OCI-LY3 (cell line): ENCODE data around the gene CDKN2A.

ENCODE experiments used
- EZH2phosphoT487 ChIP-seq: fragments of 200-600 bp; shearing (Covaris generic); IDR thresholded peaks from 2 replicates; pipeline ENCODE4 v1.6.1; 2018; ENCODE audit warnings: antibody characterized with exemption, mixed run types, low read depth
- TF ChIP-seq, protein P1 (sequence below): fragments of 200-600, 300-600 bp; sonication (generic); IDR thresholded peaks from 2 replicates; pipeline ENCODE4 v1.5.1; 2014; ENCODE audit warnings: antibody characterized with exemption, low read length, low read depth

DNA sequence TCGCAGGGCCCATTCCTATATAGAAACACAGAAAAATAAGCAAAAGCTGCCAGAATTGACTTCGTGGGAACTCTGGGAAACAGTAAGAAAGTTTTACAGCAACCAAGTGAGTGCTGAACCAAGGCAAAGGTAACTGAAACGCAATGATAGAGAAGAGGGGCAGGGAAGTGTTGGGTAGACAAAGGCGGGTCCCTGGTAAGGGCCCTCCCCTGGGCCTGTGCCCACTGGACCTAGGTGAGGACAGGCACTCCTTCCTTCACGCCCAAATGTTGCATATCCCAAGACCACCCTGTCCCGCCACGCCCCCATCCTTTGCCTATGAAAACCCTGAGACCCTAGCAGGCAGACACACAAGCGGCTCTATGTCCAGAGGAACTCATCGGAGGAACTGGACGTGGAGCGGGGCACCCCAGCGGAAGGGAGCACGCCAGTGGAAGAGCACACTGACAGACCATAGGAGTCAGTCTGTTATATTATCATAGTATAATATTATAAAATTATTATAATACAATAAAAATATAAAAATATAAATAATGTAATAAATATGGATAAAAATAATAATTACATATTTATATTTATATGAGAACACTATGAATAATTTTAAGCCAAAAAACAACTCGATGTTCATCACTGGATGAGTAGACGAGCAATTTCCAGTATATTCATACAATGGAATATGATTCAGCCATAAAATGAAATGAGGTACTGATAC lies 27.9 kb downstream of the CDKN2A start:
- TF ChIP-seq, protein P1, sequence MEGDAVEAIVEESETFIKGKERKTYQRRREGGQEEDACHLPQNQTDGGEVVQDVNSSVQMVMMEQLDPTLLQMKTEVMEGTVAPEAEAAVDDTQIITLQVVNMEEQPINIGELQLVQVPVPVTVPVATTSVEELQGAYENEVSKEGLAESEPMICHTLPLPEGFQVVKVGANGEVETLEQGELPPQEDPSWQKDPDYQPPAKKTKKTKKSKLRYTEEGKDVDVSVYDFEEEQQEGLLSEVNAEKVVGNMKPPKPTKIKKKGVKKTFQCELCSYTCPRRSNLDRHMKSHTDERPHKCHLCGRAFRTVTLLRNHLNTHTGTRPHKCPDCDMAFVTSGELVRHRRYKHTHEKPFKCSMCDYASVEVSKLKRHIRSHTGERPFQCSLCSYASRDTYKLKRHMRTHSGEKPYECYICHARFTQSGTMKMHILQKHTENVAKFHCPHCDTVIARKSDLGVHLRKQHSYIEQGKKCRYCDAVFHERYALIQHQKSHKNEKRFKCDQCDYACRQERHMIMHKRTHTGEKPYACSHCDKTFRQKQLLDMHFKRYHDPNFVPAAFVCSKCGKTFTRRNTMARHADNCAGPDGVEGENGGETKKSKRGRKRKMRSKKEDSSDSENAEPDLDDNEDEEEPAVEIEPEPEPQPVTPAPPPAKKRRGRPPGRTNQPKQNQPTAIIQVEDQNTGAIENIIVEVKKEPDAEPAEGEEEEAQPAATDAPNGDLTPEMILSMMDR: no peak
- TF ChIP-seq EZH2phosphoT487: no peak
